ENCODE results near the gene DNPH1. TPM values are rescaled to one million over a fixed set of nuclear protein-coding genes. Genes with fewer than 3 reads are reported as not detected.

DNPH1 gene
- total and polyA plus RNA-seq, 9 of the 15 experiments (the other 6 are each of a cell fraction or from before 2014, with no cell fraction given) = 7.3 to 300 (median 68.7) TPM

- no peak for TF ChIP-seq PBX2 (CRISPR knock-in tag; IDR thresholded peaks at IDR 0.05; ENCODE audit: low read depth)
- TF ChIP-seq PBX2 (tag; conservative IDR thresholded peaks at IDR 0.05; ENCODE audit: low read depth) = no peak
- no peak for TF ChIP-seq CHD7 (IDR thresholded peaks at IDR 0.05; ENCODE audit: low read depth, low read length)
- no peak for TF ChIP-seq CBX5 (IDR thresholded peaks at IDR 0.05; ENCODE audit: borderline replicate concordance, low read depth)
- no peak for TF ChIP-seq JUNB (CRISPR knock-in tag; conservative IDR thresholded peaks at IDR 0.05)
- TF ChIP-seq HNRNPL (IDR thresholded peaks at IDR 0.05; ENCODE audit: low read depth, low read length) = peak; percentile 84
- no peak for TF ChIP-seq CHCHD3 (CRISPR knock-in tag; IDR thresholded peaks at IDR 0.05)
- peak; percentile 91 for TF ChIP-seq RBM22 (IDR thresholded peaks at IDR 0.05; ENCODE audit: low read depth, low read length, poor library complexity, severe bottlenecking)
- TF ChIP-seq PHF20 (IDR thresholded peaks at IDR 0.05; ENCODE audit: partially characterized antibody) = peak; percentile 80
- no peak for TF ChIP-seq FUS (optimal IDR thresholded peaks at IDR 0.05; ENCODE audit: low read depth, low read length)
- peak; percentile 78 to 95 for TF ChIP-seq MAZ (CRISPR knock-in tag; conservative IDR thresholded peaks at IDR 0.05 in 1 of 2, IDR thresholded peaks at IDR 0.05 in 1 of 2)
- no peak for TF ChIP-seq MCM5 (IDR thresholded peaks at IDR 0.05; ENCODE audit: low read depth)
- TF ChIP-seq SRF (CRISPR knock-in tag; IDR thresholded peaks at IDR 0.05) = no peak; a peak in 1 of 4 replicates
These were observed 47.1 kb downstream of the DNPH1 start, which contains the start of gene CUL9 (continued) for GRCh38 chr6:43181942-43182860.
